NOMO-1 (cell line): Measurements from ENCODE around the gene IRAK1.
"Not testable (repeated sequence)": the region's sequence is repeated elsewhere in the genome, so short reads cannot be mapped to it uniquely, and the experiment has no call there.

ENCODE experiments used
- DNase-seq, 2 experiments: peaks; one replicate each; lab custom pipeline; 2025; ENCODE audit not compliant: unreplicated experiment in 2 of 2; lab: John Stamatoyannopoulos, UW

Gene IRAK1

GRCh38 chrX:154004315-154004714, 15.4 kb downstream of the IRAK1 start:
- no peak for DNase-seq

DNA sequence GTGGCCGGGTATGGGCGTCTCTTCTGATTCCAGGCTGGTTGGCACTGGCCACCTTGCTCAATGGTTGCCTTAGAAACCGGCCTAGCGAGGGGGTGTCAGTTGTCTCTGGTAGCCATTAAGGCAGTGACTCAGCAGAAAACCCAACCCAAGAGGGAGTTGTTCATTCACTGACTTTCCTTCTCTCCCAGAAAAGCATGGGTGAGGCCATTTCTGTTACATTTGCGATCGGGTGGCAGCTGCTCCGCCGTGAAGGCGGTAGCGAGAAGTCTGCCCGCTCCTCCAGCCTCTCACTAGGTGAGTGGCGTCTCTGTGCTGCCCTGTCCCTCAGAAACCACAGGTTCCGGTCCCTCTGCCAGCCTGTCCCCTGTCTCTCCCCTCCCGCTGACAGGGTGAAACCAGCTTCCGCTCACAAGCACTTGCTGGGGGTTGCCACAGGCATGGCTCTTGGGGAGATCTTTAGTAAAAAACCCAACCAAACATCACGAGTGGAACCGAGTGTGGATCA, 17.4 kb downstream of the IRAK1 start:
- peak; percentile 74 to 78 for DNase-seq

DNA sequence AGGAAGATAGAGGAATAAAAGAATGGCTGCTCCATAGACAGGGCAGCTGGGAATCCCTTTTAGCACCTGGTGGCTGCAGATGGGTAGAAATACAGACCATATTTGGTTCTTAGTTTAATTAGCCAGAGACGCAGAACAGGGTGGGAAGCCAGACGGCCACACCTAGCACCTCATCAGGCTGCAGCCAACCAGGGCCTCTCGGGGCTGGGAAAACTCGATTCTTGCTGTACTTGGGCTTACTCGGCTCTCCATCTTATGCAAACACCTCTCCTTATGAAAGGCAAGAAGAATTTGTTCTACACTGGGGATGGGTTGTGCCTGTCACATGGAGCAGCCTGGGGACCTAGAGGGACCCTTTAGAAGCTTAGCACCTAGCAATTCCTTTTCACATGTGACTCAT, 19.7 kb downstream of the IRAK1 start:
- DNase-seq, result no peak

DNA sequence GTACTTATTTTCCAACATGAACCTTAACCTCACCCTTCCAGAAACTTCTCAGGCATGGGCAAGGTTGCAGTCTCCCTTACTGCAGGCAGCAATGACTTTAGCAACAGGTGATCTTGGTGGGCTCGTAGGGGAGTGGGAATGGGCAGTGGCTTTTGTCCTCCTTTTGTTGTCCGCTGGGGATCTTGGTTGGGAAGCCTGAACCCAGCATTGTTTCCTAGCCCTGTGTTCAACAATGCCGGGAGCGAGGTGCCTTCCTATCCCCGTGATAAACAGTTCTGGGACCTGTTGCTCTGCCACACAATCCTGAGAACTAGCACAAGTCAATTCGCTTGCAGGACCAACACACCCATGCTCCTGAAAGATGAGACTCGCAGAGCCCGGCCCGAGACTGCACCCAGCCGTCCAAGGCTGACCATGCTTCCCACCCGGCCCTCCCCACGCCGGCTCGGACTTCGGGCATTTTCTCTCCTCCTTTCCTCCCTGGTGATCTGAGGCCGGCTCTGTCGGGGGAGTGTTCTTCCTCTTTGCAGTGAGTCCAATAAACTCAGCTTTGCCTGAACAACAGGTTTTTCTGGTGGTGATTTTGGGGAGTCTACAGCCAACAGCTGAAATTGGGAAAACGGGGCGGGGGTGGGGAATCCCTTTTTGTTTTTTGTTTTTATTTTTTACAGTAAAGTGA, 20.2 kb downstream of the IRAK1 start:
- DNase-seq, result no peak

- DNase-seq, result no peak
Measured at GRCh38 chrX:153995504-153995903, 24.2 kb downstream of the IRAK1 start.

- not testable (repeated sequence) for DNase-seq
Measured at GRCh38 chrX:153994398-153994797, 25.3 kb downstream of the IRAK1 start.

DNA sequence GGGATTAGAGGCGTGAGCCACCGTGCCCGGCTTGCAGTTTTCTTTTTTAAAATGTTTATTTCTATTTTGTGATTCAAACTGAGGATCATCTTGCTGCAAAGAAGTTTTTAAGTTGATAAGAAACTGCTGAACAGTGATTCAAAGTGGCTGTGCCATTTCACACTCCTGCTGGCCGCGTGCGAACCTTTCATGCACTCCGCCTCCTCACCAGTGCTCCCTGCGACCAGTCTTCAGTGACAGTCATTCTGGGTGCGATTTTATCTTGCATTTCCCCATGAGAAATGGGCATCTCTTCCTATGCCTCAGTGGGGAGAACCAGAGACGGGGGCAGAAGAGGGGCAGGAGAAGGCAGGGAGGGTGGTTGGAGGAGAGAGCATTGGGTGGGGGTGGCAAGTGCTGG, 25.7 kb downstream of the IRAK1 start:
- DNase-seq, result no peak

DNA sequence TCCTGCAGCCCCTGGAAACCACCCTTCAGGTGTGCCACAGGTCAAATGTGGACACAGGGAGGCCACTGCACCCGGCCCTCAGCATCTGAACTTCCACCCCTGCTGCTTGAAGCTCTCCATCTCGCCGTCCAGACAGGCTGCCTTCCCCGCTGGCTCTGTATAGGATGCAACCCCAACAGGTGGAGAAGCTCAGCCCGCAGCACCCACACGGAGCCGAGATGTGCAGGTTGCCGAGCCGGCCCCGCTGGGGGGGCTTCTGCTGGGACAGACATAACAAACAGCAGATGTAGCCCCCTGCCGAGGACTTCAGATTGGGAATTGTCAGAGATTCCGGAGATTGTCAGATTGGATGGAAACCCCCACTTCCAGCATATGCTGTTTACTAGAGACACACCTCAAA, 26.6 kb downstream of the IRAK1 start:
- DNase-seq, result no peak

GRCh38 chrX:153992180-153992579, 27.5 kb downstream of the IRAK1 start:
- DNase-seq, result peak; percentile 63 to 67

- no peak for DNase-seq
Measured at GRCh38 chrX:153991013-153991580, 28.6 kb downstream of the IRAK1 start.

GRCh38 chrX:153989973-153990655, 29.6 kb downstream of the IRAK1 start:
- no peak for DNase-seq

DNA sequence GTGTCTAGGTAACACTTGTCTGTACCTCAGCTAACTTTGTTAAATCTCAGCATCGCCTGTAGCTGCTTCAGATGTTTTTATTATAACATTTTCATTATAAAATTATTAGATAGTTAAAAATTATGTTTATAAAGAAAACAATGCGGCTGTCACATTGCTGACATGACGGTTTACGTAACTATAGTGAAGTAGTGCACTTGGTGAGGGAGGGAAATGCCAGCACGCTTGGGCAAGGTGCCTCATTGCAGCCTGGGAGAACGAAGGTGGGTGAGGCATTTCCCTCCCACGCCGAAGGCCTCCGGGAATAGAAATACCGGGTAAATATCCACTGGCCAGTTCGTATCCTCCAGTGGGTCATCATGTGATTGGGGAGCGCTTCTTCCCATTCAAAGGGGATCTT, 31.2 kb downstream of the IRAK1 start:
- no peak for DNase-seq

DNA sequence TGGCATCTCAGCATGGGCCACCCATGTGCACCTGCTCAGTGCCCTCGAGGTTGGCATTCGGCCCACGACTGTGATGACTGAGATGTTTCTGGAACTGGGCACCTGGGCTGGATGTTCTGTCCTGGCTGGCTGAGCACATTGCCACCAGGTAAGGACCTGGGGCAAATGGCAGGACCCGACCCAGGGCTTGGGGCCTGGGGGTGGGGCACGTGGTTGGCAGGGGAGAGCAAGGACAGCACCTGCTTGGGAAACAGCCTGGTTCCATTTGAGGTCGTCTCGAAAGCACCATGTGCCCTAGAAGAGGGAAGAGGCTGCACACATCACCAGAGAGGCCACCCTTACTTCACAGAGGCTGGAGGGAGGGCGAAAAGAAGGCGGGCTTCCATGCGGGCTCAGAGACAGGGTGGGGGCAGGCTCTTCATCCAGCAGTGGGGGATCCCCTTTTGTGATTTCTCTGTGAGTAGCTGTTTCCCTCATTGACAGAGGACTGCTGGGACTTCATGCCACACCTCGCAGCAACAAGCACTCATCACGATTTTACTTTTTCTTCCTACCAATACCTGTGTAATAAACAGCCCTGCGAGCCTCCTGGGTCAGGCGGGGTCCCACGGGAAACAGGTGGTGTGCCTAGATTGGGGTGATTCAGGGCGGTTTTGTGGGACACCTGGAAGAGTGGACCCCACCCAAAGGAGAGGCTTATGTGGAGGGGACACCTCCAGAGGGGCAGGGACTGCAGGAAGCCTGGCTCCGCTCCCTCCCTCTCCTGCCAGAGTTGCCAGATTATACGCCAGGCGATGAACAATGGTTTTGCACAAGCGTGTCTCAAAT, 35.1 kb downstream of the IRAK1 start:
- DNase-seq, result peak in 1 of 2 experiments; percentile 11

DNA sequence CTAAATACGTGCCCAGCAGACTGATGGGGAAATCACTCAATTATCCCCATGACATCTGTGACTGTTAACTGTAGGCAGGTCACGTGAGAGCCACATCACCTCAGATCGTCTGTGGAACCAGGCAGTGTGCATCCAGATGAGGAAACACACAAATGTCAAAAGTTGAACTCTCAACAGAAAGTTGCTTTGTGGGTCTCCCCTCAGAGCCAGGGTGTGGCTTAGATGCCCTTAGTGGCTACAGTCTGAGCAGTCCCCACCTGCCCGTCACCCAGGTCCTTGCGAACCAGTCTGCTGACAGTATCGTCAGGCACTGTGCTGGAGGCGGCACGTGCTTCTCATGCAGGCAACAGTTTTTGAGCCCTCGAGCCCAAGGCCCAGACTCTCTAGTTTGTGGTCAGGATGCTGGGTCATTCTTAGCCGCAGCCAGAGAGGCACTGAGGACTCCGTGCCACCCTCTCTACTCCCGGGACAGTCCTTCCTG, 36.3 kb downstream of the IRAK1 start:
- DNase-seq, result peak in 1 of 2 experiments; percentile 49

- DNase-seq, result peak; percentile 72 to 75
Measured at GRCh38 chrX:153981771-153982533, 37.8 kb downstream of the IRAK1 start.

GRCh38 chrX:153981231-153981630, 38.5 kb downstream of the IRAK1 start:
- DNase-seq, result no peak

GRCh38 chrX:153980394-153980793, 39.3 kb downstream of the IRAK1 start:
- DNase-seq, result not testable (repeated sequence)

GRCh38 chrX:153974726-153975286, 44.9 kb downstream of the IRAK1 start:
- DNase-seq, result no peak

- DNase-seq, result no peak
Measured at GRCh38 chrX:153974003-153974725, 45.5 kb downstream of the IRAK1 start.
